ENCODE measurements around the gene LUC7L. TPM values are rescaled to one million over a fixed set of nuclear protein-coding genes. Genes with fewer than 3 reads are reported as not detected.
A peak's percentile ranks its signal among the peaks of the same experiment; 100 is the strongest.

The LUC7L gene
- total and polyA plus RNA-seq, 10 of the 15 experiments (the other 5 are each of a cell fraction or from before 2014, with no cell fraction given), result 2.3 to 59.6 (median 44.1) TPM

GRCh38 chr16:155031-155398, 74.2 kb downstream of the LUC7L start (continued):
- no peak for TF ChIP-seq HSF1 (IDR thresholded peaks at IDR 0.05; ENCODE audit: low read depth, low read length)
- no peak for TF ChIP-seq SMARCA5 (IDR thresholded peaks at IDR 0.05)
- TF ChIP-seq ZNF274 (IDR thresholded peaks at IDR 0.05; ENCODE audit: insufficient read depth, insufficient read length), result no peak
- TF ChIP-seq RAD21 (IDR thresholded peaks at IDR 0.05; ENCODE audit: insufficient read depth, low read depth, low read length), result no peak
- no peak for TF ChIP-seq YBX1 (IDR thresholded peaks at IDR 0.05)
- no peak for TF ChIP-seq EGR1 (IDR thresholded peaks at IDR 0.05; ENCODE audit: borderline replicate concordance in 1 of 2, low read depth in 2 of 2, low read length in 2 of 2)
- no peak for TF ChIP-seq TCF12 (IDR thresholded peaks at IDR 0.05; ENCODE audit: low read depth, low read length)
- no peak for TF ChIP-seq TARDBP (IDR thresholded peaks at IDR 0.05; ENCODE audit: borderline replicate concordance)
- no peak for TF ChIP-seq ZNF217 (IDR thresholded peaks at IDR 0.05)
- no peak for TF ChIP-seq HDGF (IDR thresholded peaks at IDR 0.05)

- Histone ChIP-seq H3K27ac (ENCODE audit: control insufficient read depth, insufficient read depth) (no peak overlapping the region), H3K9me3 (replicated peaks; ENCODE audit: control insufficient read depth, insufficient read depth, low read length) (no peaks in the 10 kb centered on the region), H3K4me1 (ENCODE audit: control insufficient read depth, insufficient read depth, low read length) (no peaks in the 10 kb centered on the region), H3K4me2 (ENCODE audit: control insufficient read depth, insufficient read depth) (peak overlapping the region; percentile 77), H3K79me2 (ENCODE audit: control insufficient read depth, insufficient read depth, low read length) (no peaks in the 10 kb centered on the region), H3K27me3 (replicated peaks in 1 of 2; ENCODE audit: control insufficient read depth in 2 of 2, insufficient read depth in 2 of 2, low read length in 1 of 2) (peaks cover 1 to 3% of the 10 kb centered on the region in 2 experiments; a peak in 3 of 4 replicates), H3K9ac (ENCODE audit: control insufficient read depth, insufficient read depth, low read length) (no peak overlapping the region), H2AFZ (ENCODE audit: control insufficient read depth, low read depth, low read length) (peak overlapping the region; percentile 55), H3K4me3 (no peak overlapping the region), H4K20me1 (ENCODE audit: control insufficient read depth, insufficient read depth) (no peaks in the 10 kb centered on the region), H3K36me3 (ENCODE audit: control insufficient read depth in 2 of 2, insufficient read depth in 2 of 2, low read length in 1 of 2) (no peaks in the 10 kb centered on the region)
- SMC1A ChIA-PET (ENCODE audit: uncharacterized antibody, unreplicated experiment), result no interaction called here
- in situ Hi-C loops (cut with MboI) (no loop called here), intact Hi-C loops (cut with micrococcal nuclease; ENCODE audit: unreplicated experiment) (no loop called here)
- 14% methylated on average over 46 of the region's 59 CpGs for WGBS (ENCODE audit: insufficient coverage, insufficient replicate concordance, low lambda C conversion rate, missing lambda C conversion rate)
- no peak for DNase-seq (ENCODE audit: low read depth, low spot score)
- RAD21 ChIA-PET (ENCODE audit: unreplicated experiment), result no interaction called here
- POLR2A ChIA-PET, result no interaction called here
- BruUV-seq (replicated peaks), result no TSS peak
- ATAC-seq, result peak; percentile 62
- CTCF ChIA-PET, result interaction anchor here (1.9 kb wide), 1 partner anchor 47 kb away, joined by 6 read pairs; no protein-coding TSS in a partner anchor
- FAIRE-seq, result no peak
- TF ChIP-seq MXI1 (IDR thresholded peaks at IDR 0.05; ENCODE audit: low read depth, low read length) (no peak), GATAD2B (conservative IDR thresholded peaks at IDR 0.05; ENCODE audit: low read depth) (no peak), CBX3 (IDR thresholded peaks at IDR 0.05; ENCODE audit: borderline replicate concordance, low read depth) (no peak), DPF2 (IDR thresholded peaks at IDR 0.05) (0 out of 2 replicates have a peak, but pooled peaks have one; percentile 13), EGR1 (IDR thresholded peaks at IDR 0.05; ENCODE audit: borderline replicate concordance in 1 of 2, low read depth in 2 of 2, low read length in 2 of 2) (0 out of 3 replicates have a peak, but pooled peaks of 1 of the 2 experiments have one; percentile 24), ZBTB33 (IDR thresholded peaks at IDR 0.05) (no peak), MAX (IDR thresholded peaks at IDR 0.05; ENCODE audit: low read depth, low read length) (no peak), TCF3 (IDR thresholded peaks at IDR 0.05; ENCODE audit: borderline replicate concordance, insufficient read depth, low read depth, low read length) (0 out of 2 replicates have a peak, but pooled peaks have one; percentile 43), ETV6 (conservative IDR thresholded peaks at IDR 0.05 in 1 of 2, IDR thresholded peaks at IDR 0.05 in 1 of 2; ENCODE audit: borderline replicate concordance in 1 of 2, low read depth in 1 of 2) (no peak), ZNF207 (IDR thresholded peaks at IDR 0.05; ENCODE audit: borderline replicate concordance) (no peak), JUND (IDR thresholded peaks at IDR 0.05; ENCODE audit: low read depth, low read length) (no peak)
These were observed 74.8 kb downstream of the LUC7L start for GRCh38 chr16:154217-155030.
